GM18511 (cell line): Measurements from ENCODE around the gene P4HA1.

Experiments
- ATAC-seq: cut with Tn5 transposase; IDR thresholded peaks from one replicate; pipeline ENCODE4 v1.9.1; 2021; ENCODE audit warnings: mild to moderate bottlenecking, moderate library complexity; ENCODE audit not compliant: unreplicated experiment

P4HA1 gene

GRCh38 chr10:73094986-73095480 lies 1.6 kb downstream of the P4HA1 start:
- no peak for ATAC-seq

- ATAC-seq = no peak
These were observed 2.5 kb downstream of the P4HA1 start for GRCh38 chr10:73093922-73094850.

- no peak for ATAC-seq
These were observed 3.8 kb downstream of the P4HA1 start for GRCh38 chr10:73092830-73093229.

- ATAC-seq = no peak
These were observed 8.4 kb downstream of the P4HA1 start for GRCh38 chr10:73088304-73088703.

GRCh38 chr10:73086816-73087215 lies 9.8 kb downstream of the P4HA1 start:
- no peak for ATAC-seq

- ATAC-seq = no peak
These were observed 12.5 kb downstream of the P4HA1 start for GRCh38 chr10:73084209-73084608.

GRCh38 chr10:73083221-73083620 lies 13.4 kb downstream of the P4HA1 start:
- ATAC-seq = no peak

GRCh38 chr10:73079779-73080541 lies 16.7 kb downstream of the P4HA1 start:
- peak; percentile 90 for ATAC-seq

GRCh38 chr10:73076360-73077183 lies 20.1 kb downstream of the P4HA1 start:
- ATAC-seq = no peak

GRCh38 chr10:73075829-73076228 lies 20.8 kb downstream of the P4HA1 start:
- ATAC-seq = no peak

GRCh38 chr10:73073627-73074026 lies 23.0 kb downstream of the P4HA1 start:
- ATAC-seq = no peak

GRCh38 chr10:73065441-73065840 lies 31.2 kb downstream of the P4HA1 start:
- ATAC-seq = no peak

GRCh38 chr10:73061743-73062142 lies 34.9 kb downstream of the P4HA1 start:
- no peak for ATAC-seq

- no peak for ATAC-seq
These were observed 35.7 kb downstream of the P4HA1 start for GRCh38 chr10:73060738-73061635.

- ATAC-seq = no peak
These were observed 36.5 kb downstream of the P4HA1 start for GRCh38 chr10:73060173-73060572.

- ATAC-seq = no peak
These were observed 38.5 kb downstream of the P4HA1 start for GRCh38 chr10:73058057-73058591.

- peak; percentile 74 for ATAC-seq
These were observed 42.4 kb downstream of the P4HA1 start for GRCh38 chr10:73054286-73054685.

- ATAC-seq = no peak
These were observed 43.4 kb downstream of the P4HA1 start for GRCh38 chr10:73053275-73053674.
